HepG2 (cell line): Measurements from ENCODE around the gene LRRN3. TPM values are rescaled to one million over a fixed set of nuclear protein-coding genes. Genes with fewer than 3 reads are reported as not detected.

ENCODE experiments used
- ATAC-seq: fragments of 200-7000 bp; cut with Tn5 transposase; 3 replicates; pipeline ENCODE4 v1.9.1; 2020; ENCODE audit warnings: mild to moderate bottlenecking, moderate library complexity
- BruUV-seq: library from RNA; stranded (reverse); fragments of 400-500 nt; replicated peaks from 2 replicates; lab custom pipeline; 2021; lab: Mats Ljungman, UMichigan
- CTCF ChIA-PET: fragments of 300-600 bp; formaldehyde crosslinking; extraction: SDS; loops from one replicate; lab custom pipeline; 2021; ENCODE audit warnings: low total read pairs, inconsistent platforms, low intra/inter-chr PET ratio; lab: Yijun Ruan, JAX
- POLR2A ChIA-PET: fragments of 350-600 bp; sonication (Branson Sonifier 250); formaldehyde crosslinking; loops from one replicate; lab custom pipeline; 2020; ENCODE audit warnings: antibody characterized with exemption, inconsistent platforms; lab: Yijun Ruan, JAX
- DNase-seq: peaks from one replicate; pipeline ENCODE4 v3.0.0-alpha.2; 2015; ENCODE audit warnings: low spot score
- FAIRE-seq: peaks from 3 replicates; lab custom pipeline; 2011; peaks lifted over from hg19 to GRCh38; lab: Jason Lieb, UNC
- H2AFZ ChIP-seq: one replicate; pipeline ENCODE4 v1.6.1; 2011; ENCODE audit warnings: low read length, inconsistent platforms
- H3K27ac ChIP-seq: fragments of 300-600 bp; 3 replicates; pipeline ENCODE4 v1.8.0; 2011; ENCODE audit warnings: mixed run types, mild to moderate bottlenecking, mixed read lengths, low read length, inconsistent platforms; ENCODE audit not compliant: insufficient read depth; ENCODE audit errors: extremely low read length
- H3K27me3 ChIP-seq, 2 experiments: fragments of 200-600 bp in 1 of 2; 2 replicates in 1 of 2; 3 replicates in 1 of 2; pipeline versions ENCODE4 v1.6.0 to v1.8.0; 2011; ENCODE audit warnings: low read length in 2 of 2, mild to moderate bottlenecking in 2 of 2, moderate library complexity in 2 of 2, inconsistent platforms in 1 of 2; ENCODE audit not compliant: insufficient read depth in 2 of 2, control insufficient read depth in 1 of 2
- H3K36me3 ChIP-seq, 2 experiments: fragments of 200-600 bp in 1 of 2; replicated peaks in 1 of 2; 2 replicates in 1 of 2; 3 replicates in 1 of 2; pipeline versions ENCODE4 v1.5.1 to v1.8.0; 2011; ENCODE audit warnings: low read length in 2 of 2, inconsistent platforms in 1 of 2; ENCODE audit not compliant: insufficient read depth in 2 of 2, control insufficient read depth in 1 of 2
- H3K4me1 ChIP-seq: 2 replicates; pipeline ENCODE4 v1.5.1; 2012; ENCODE audit warnings: low read length, inconsistent platforms; ENCODE audit not compliant: insufficient read depth
- H3K4me2 ChIP-seq: 2 replicates; pipeline ENCODE4 v1.6.0; 2011; ENCODE audit warnings: low read depth, low read length, inconsistent platforms
- H3K4me3 ChIP-seq, 3 experiments: fragments of 200-600 bp in 1 of 3; sonication (generic), shearing (Covaris generic) in 1 of 3; replicated peaks in 1 of 3; 2 replicates each; pipeline ENCODE4 v1.5.1; 2011 to 2016; ENCODE audit warnings: low read length in 3 of 3, inconsistent platforms in 2 of 3, low read depth in 2 of 3, mild to moderate bottlenecking in 2 of 3, control low read depth in 1 of 3, mixed read lengths in 1 of 3; ENCODE audit not compliant: insufficient read depth in 1 of 3
- H3K79me2 ChIP-seq: one replicate; pipeline ENCODE4 v1.6.1; 2011; ENCODE audit warnings: low read length, inconsistent platforms; ENCODE audit not compliant: insufficient read depth
- H3K9ac ChIP-seq: 2 replicates; pipeline ENCODE4 v1.6.0; 2011; ENCODE audit warnings: mild to moderate bottlenecking, low read depth, low read length, inconsistent platforms; ENCODE audit not compliant: insufficient read depth
- H3K9me3 ChIP-seq: 2 replicates; pipeline ENCODE4 v1.5.1; 2012; ENCODE audit warnings: mild to moderate bottlenecking, low read length
- H4K20me1 ChIP-seq: 2 replicates; pipeline ENCODE4 v1.6.0; 2011; ENCODE audit warnings: inconsistent platforms, mild to moderate bottlenecking, low read length, moderate library complexity; ENCODE audit not compliant: insufficient read depth
- CCAR2 ChIP-seq: fragments of 200-400 bp; formaldehyde crosslinking; optimal IDR thresholded peaks from 2 replicates; pipeline ENCODE3; 2018; ENCODE audit warnings: low read depth, mild to moderate bottlenecking, low read length, moderate library complexity
- GTF2F1 ChIP-seq: fragments of 150-350 bp; IDR thresholded peaks from 2 replicates; pipeline ENCODE4 v1.6.1; 2014; ENCODE audit warnings: low read length
- KAT7 ChIP-seq: IDR thresholded peaks from 2 replicates; pipeline ENCODE4 v1.6.1; 2018; ENCODE audit warnings: borderline replicate concordance, missing compliant biosample characterization
- NR2F2 ChIP-seq: IDR thresholded peaks from 2 replicates; pipeline ENCODE4 v1.6.1; 2012; ENCODE audit warnings: low read depth, inconsistent platforms, borderline replicate concordance
- YY1 ChIP-seq: IDR thresholded peaks from 2 replicates; pipeline ENCODE4 v1.6.1; 2011; ENCODE audit warnings: low read length, low read depth, moderate library complexity, mild to moderate bottlenecking; ENCODE audit not compliant: insufficient read depth, insufficient replicate concordance
- ZFYVE20 ChIP-seq: sonication (generic); formaldehyde crosslinking; IDR thresholded peaks from 2 replicates; pipeline ENCODE4 v1.8.0; 2023; ENCODE audit warnings: low read depth, mild to moderate bottlenecking, moderate library complexity, missing genetic modification reagents, borderline replicate concordance
- ZNF24 ChIP-seq: fragments of 450-650 bp; IDR thresholded peaks from 2 replicates; pipeline ENCODE4 v1.6.1; 2017; ENCODE audit warnings: antibody characterized with exemption, mild to moderate bottlenecking
- ZNF383 ChIP-seq: sonication (generic); formaldehyde crosslinking; IDR thresholded peaks from 2 replicates; pipeline ENCODE4 v1.4.0; 2020; ENCODE audit warnings: missing genetic modification reagents, mild to moderate bottlenecking, borderline replicate concordance
- ZNF430 ChIP-seq: sonication (generic); formaldehyde crosslinking; IDR thresholded peaks from 2 replicates; pipeline ENCODE4 v1.9.0; 2021; ENCODE audit warnings: mild to moderate bottlenecking, missing genetic modification reagents
- ZNF543 ChIP-seq: sonication (generic); formaldehyde crosslinking; IDR thresholded peaks from 2 replicates; pipeline ENCODE4 v1.4.0; 2020; ENCODE audit warnings: mild to moderate bottlenecking, missing genetic modification reagents
- ZNF747 ChIP-seq: sonication (generic); formaldehyde crosslinking; IDR thresholded peaks from 2 replicates; pipeline ENCODE4 v1.8.1; 2023; ENCODE audit warnings: missing genetic modification reagents, mild to moderate bottlenecking, borderline replicate concordance
- WGBS: methylation state at CpG from one replicate; pipeline ENCODE4 v1.1.6; 2017; ENCODE audit warnings: low lambda C conversion rate; 5-methylcytosine and 5-hydroxymethylcytosine counted together
- in situ Hi-C: cut with HindIII; loops from 2 replicates; pipeline ENCODE4 v1.10.0; 2017; ENCODE audit warnings: low pct_unique_long_range_greater_than_20kb; ENCODE audit not compliant: extremely low pct_ligation_motif_present
- intact Hi-C: fragments of 100-400 bp; cut with micrococcal nuclease; formaldehyde crosslinking; loops from one replicate; pipeline ENCODE4 v1.10.0; 2022; ENCODE audit not compliant: unreplicated experiment
- polyA plus RNA-seq, 8 experiments: library from polyadenylated mRNA; depleted of rRNA in 3 of 8; stranded (reverse) in 7 of 8; unstranded in 1 of 8; fragments of >200 nt; fragmentation: Illumina TruSeq in 4 of 8; extraction: Trizol in 4 of 8; gene quantifications; 2 replicates each; pipeline versions ENCODE4 v1.2.1 to v1.2.3, GENCODE V29; 2011 to 2016; ENCODE audit warnings: low read depth in 4 of 8, missing spikeins in 1 of 8, mixed read lengths in 1 of 8; ENCODE audit not compliant: insufficient read depth in 1 of 8
- total RNA-seq, 5 experiments: library from RNA; depleted of rRNA; stranded (reverse); fragments of >200 nt; fragmentation: Illumina TruSeq; extraction: Trizol; gene quantifications; 2 replicates each; pipeline ENCODE4 v1.2.3, GENCODE V29; 2016; ENCODE audit warnings: low read depth in 1 of 5
- TF ChIP-seq, protein P1 (sequence below): IDR thresholded peaks from 2 replicates; pipeline ENCODE4 v1.6.1; 2012; ENCODE audit warnings: inconsistent platforms
- TF ChIP-seq, protein P2 (sequence below): sonication (generic); formaldehyde crosslinking; IDR thresholded peaks from 2 replicates; pipeline ENCODE4 v1.9.0; 2021; ENCODE audit warnings: missing genetic modification reagents, mild to moderate bottlenecking, borderline replicate concordance
- TF ChIP-seq, protein P3 (sequence below): sonication (generic); formaldehyde crosslinking; conservative IDR thresholded peaks from 2 replicates; pipeline ENCODE4 v1.4.0; 2020; ENCODE audit warnings: missing genetic modification reagents

LRRN3 gene
- total and polyA plus RNA-seq, 2 of the 13 experiments (the other 11 are each of a cell fraction or from before 2014, with no cell fraction given) = 0.07 TPM; not detected in 1

DNA sequence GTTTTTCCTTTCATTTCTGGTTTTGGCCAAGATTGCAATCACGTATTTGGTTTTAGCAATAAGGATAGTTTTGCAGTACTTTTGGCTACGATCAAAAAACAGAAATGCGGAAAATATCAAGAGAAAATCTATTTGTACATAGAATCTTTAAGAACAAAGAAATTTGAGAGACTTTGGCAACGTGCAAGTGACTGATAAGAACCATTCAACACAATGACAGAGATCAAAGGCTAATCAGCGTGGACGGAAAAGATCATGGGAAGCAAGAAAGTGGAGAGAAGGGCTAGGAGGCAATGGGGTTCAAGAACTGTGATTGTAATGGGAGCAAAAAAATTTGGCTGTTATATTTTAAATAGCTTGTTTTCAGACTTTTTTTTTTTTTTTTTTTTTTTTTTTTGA is 16.2 kb upstream of the LRRN3 start:
- DNase-seq = no peak
- Histone ChIP-seq H3K79me2 (no peaks in the 10 kb centered on the region), H3K27ac (no peak overlapping the region), H4K20me1 (no peaks in the 10 kb centered on the region), H3K4me2 (no peak overlapping the region)
- intact Hi-C loops = loop anchor here (5.0 kb wide), 1 partner anchor 47 kb away; no protein-coding TSS in a partner anchor
- BruUV-seq = no TSS peak
- TF ChIP-seq ZNF430 (CRISPR knock-in tag) (no peak), ZNF543 (CRISPR knock-in tag) (no peak), GTF2F1 (no peak), ZNF383 (CRISPR knock-in tag) (no peak), ZNF747 (no peak), NR2F2 (no peak), YY1 (no peak), ZNF24 (no peak), ZFYVE20 (CRISPR knock-in tag) (no peak), KAT7 (no peak), CCAR2 (no peak)
- TF ChIP-seq, protein P1, sequence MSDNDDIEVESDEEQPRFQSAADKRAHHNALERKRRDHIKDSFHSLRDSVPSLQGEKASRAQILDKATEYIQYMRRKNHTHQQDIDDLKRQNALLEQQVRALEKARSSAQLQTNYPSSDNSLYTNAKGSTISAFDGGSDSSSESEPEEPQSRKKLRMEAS = no peak
- TF ChIP-seq, protein P2, sequence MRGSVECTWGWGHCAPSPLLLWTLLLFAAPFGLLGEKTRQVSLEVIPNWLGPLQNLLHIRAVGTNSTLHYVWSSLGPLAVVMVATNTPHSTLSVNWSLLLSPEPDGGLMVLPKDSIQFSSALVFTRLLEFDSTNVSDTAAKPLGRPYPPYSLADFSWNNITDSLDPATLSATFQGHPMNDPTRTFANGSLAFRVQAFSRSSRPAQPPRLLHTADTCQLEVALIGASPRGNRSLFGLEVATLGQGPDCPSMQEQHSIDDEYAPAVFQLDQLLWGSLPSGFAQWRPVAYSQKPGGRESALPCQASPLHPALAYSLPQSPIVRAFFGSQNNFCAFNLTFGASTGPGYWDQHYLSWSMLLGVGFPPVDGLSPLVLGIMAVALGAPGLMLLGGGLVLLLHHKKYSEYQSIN (CRISPR knock-in tag) = no peak
- TF ChIP-seq, protein P3, sequence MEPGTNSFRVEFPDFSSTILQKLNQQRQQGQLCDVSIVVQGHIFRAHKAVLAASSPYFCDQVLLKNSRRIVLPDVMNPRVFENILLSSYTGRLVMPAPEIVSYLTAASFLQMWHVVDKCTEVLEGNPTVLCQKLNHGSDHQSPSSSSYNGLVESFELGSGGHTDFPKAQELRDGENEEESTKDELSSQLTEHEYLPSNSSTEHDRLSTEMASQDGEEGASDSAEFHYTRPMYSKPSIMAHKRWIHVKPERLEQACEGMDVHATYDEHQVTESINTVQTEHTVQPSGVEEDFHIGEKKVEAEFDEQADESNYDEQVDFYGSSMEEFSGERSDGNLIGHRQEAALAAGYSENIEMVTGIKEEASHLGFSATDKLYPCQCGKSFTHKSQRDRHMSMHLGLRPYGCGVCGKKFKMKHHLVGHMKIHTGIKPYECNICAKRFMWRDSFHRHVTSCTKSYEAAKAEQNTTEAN (CRISPR knock-in tag) = no peak
- TF ChIP-seq, all 625 proteins: peak for 0
- ChIA-PET POLR2A (no interaction called here), CTCF (no interaction called here)
- FAIRE-seq (no peak), ATAC-seq (no peak)
- H3K4me1 ChIP-seq = peaks cover 31% of the 10 kb centered on the region
- H3K9ac ChIP-seq = no peak overlapping the region
- H3K9me3 ChIP-seq = no peaks in the 10 kb centered on the region
- no peak overlapping the region for H2AFZ ChIP-seq
- WGBS = 52% methylated on average over 6 of the region's 6 CpGs
- H3K36me3 ChIP-seq = no peaks in the 10 kb centered on the region
- in situ Hi-C loops = loop anchor here (25.0 kb wide), 2 partner anchors 663 to 987 kb away; no protein-coding TSS in a partner anchor
- no peaks in the 10 kb centered on the region for H3K27me3 ChIP-seq
- no peak overlapping the region for H3K4me3 ChIP-seq
